ENCODE data around the gene GTSF1L. TPM values are rescaled to one million over a fixed set of nuclear protein-coding genes. Genes with fewer than 3 reads are reported as not detected.

Gene GTSF1L
- polyA plus RNA-seq, 1 donor from 2014 or later: 1.2 TPM

- H3K27ac Mint-ChIP-seq: peak overlapping the region in 2 of 3 donors; percentile 36 to 67
- H3K9me3 Mint-ChIP-seq: no peaks in the 10 kb centered on the region
- H3K4me1 Mint-ChIP-seq: peaks cover 22 to 28% (median 27%) of the 10 kb centered on the region in 3 donors
- peak overlapping the region in 1 of 4 donors; percentile 73 for H3K4me3 Mint-ChIP-seq
- H3K36me3 Mint-ChIP-seq: no peaks in the 10 kb centered on the region
- peaks cover 7% of the 10 kb centered on the region for H3K27me3 Mint-ChIP-seq
Measured at GRCh38 chr20:43752051-43752360, 25.2 kb upstream of the GTSF1L start.

GRCh38 chr20:43751167-43752050 lies 24.6 kb upstream of the GTSF1L start:
- H3K9me3 Mint-ChIP-seq: no peaks in the 10 kb centered on the region
- peaks cover 7% of the 10 kb centered on the region for H3K27me3 Mint-ChIP-seq
- H3K36me3 Mint-ChIP-seq: no peaks in the 10 kb centered on the region
- peaks cover 22 to 28% (median 28%) of the 10 kb centered on the region in 3 donors for H3K4me1 Mint-ChIP-seq
- peak overlapping the region in 1 of 3 donors; percentile 67 for H3K27ac Mint-ChIP-seq
- peak overlapping the region in 2 of 4 donors; percentile 31 to 73 for H3K4me3 Mint-ChIP-seq

- Mint-ChIP-seq H3K27ac (no peak overlapping the region), H3K4me1 (peaks cover 22 to 31% (median 28%) of the 10 kb centered on the region in 3 donors), H3K36me3 (peaks cover 3% of the 10 kb centered on the region), H3K27me3 (peaks cover 7% of the 10 kb centered on the region), H3K4me3 (peak overlapping the region in 1 of 4 donors; percentile 31), H3K9me3 (no peaks in the 10 kb centered on the region)
Measured at GRCh38 chr20:43750774-43751166, 24.0 kb upstream of the GTSF1L start.

GRCh38 chr20:43749734-43750294 lies 23.0 kb upstream of the GTSF1L start:
- peaks cover 22 to 35% (median 29%) of the 10 kb centered on the region in 3 donors for H3K4me1 Mint-ChIP-seq
- peak overlapping the region in 1 of 3 donors; percentile 53 for H3K27ac Mint-ChIP-seq
- H3K4me3 Mint-ChIP-seq: peak overlapping the region in 1 of 4 donors; percentile 79
- peaks cover 3% of the 10 kb centered on the region for H3K36me3 Mint-ChIP-seq
- peaks cover 7% of the 10 kb centered on the region for H3K27me3 Mint-ChIP-seq
- no peaks in the 10 kb centered on the region for H3K9me3 Mint-ChIP-seq

GRCh38 chr20:43748274-43748673 lies 21.5 kb upstream of the GTSF1L start:
- Mint-ChIP-seq H3K27ac (no peak overlapping the region), H3K27me3 (peaks cover 7% of the 10 kb centered on the region), H3K36me3 (peaks cover 3% of the 10 kb centered on the region), H3K4me3 (no peak overlapping the region), H3K9me3 (no peaks in the 10 kb centered on the region), H3K4me1 (peaks cover 22 to 34% (median 29%) of the 10 kb centered on the region in 3 donors)

GRCh38 chr20:43746344-43747137 lies 19.7 kb upstream of the GTSF1L start:
- Mint-ChIP-seq H3K27me3 (peaks cover 4% of the 10 kb centered on the region), H3K4me3 (no peak overlapping the region), H3K9me3 (no peaks in the 10 kb centered on the region), H3K4me1 (peaks cover 9 to 22% (median 16%) of the 10 kb centered on the region in 3 donors), H3K27ac (peak overlapping the region in 1 of 3 donors; percentile 17), H3K36me3 (peaks cover 3% of the 10 kb centered on the region)

GRCh38 chr20:43744966-43745730 lies 18.3 kb upstream of the GTSF1L start:
- Mint-ChIP-seq H3K27me3 (peaks cover 1% of the 10 kb centered on the region), H3K4me3 (peak overlapping the region in 1 of 4 donors; percentile 81), H3K27ac (no peak overlapping the region), H3K4me1 (peaks cover 0 to 13% (median 7%) of the 10 kb centered on the region in 3 donors), H3K36me3 (peaks cover 3% of the 10 kb centered on the region), H3K9me3 (no peaks in the 10 kb centered on the region)

- Mint-ChIP-seq H3K36me3 (peaks cover 3% of the 10 kb centered on the region), H3K4me3 (peak overlapping the region in 1 of 4 donors; percentile 45), H3K27me3 (no peaks in the 10 kb centered on the region), H3K27ac (no peak overlapping the region), H3K4me1 (peaks cover 0 to 9% (median 1%) of the 10 kb centered on the region in 3 donors), H3K9me3 (no peaks in the 10 kb centered on the region)
Measured at GRCh38 chr20:43744151-43744611, 17.4 kb upstream of the GTSF1L start.

GRCh38 chr20:43740642-43741041 lies 13.8 kb upstream of the GTSF1L start:
- no peaks in the 10 kb centered on the region for H3K9me3 Mint-ChIP-seq
- H3K4me3 Mint-ChIP-seq: no peak overlapping the region
- no peaks in the 10 kb centered on the region for H3K27me3 Mint-ChIP-seq
- H3K36me3 Mint-ChIP-seq: no peaks in the 10 kb centered on the region
- H3K27ac Mint-ChIP-seq: peak overlapping the region in 1 of 3 donors; percentile 76
- peaks cover 8 to 13% (median 11%) of the 10 kb centered on the region in 3 donors for H3K4me1 Mint-ChIP-seq

- H3K9me3 Mint-ChIP-seq: no peaks in the 10 kb centered on the region
- peaks cover 8 to 16% (median 14%) of the 10 kb centered on the region in 3 donors for H3K4me1 Mint-ChIP-seq
- H3K27me3 Mint-ChIP-seq: no peaks in the 10 kb centered on the region
- H3K27ac Mint-ChIP-seq: no peak overlapping the region
- no peaks in the 10 kb centered on the region for H3K36me3 Mint-ChIP-seq
- peak overlapping the region in 1 of 4 donors; percentile 47 for H3K4me3 Mint-ChIP-seq
Measured at GRCh38 chr20:43739148-43739749, 12.4 kb upstream of the GTSF1L start.

- Mint-ChIP-seq H3K9me3 (no peaks in the 10 kb centered on the region), H3K27me3 (no peaks in the 10 kb centered on the region), H3K27ac (no peak overlapping the region), H3K4me1 (peaks cover 19 to 29% (median 24%) of the 10 kb centered on the region in 3 donors), H3K36me3 (no peaks in the 10 kb centered on the region), H3K4me3 (no peak overlapping the region)
Measured at GRCh38 chr20:43737925-43738324, 11.1 kb upstream of the GTSF1L start.

- Mint-ChIP-seq H3K27ac (peak overlapping the region in 1 of 3 donors; percentile 64), H3K4me1 (peaks cover 26 to 40% (median 27%) of the 10 kb centered on the region in 3 donors), H3K27me3 (no peaks in the 10 kb centered on the region), H3K9me3 (no peaks in the 10 kb centered on the region), H3K4me3 (peak overlapping the region in 1 of 4 donors; percentile 13), H3K36me3 (no peaks in the 10 kb centered on the region)
Measured at GRCh38 chr20:43736588-43737158, 9.9 kb upstream of the GTSF1L start.

- peaks cover 39 to 54% (median 43%) of the 10 kb centered on the region in 3 donors for H3K4me1 Mint-ChIP-seq
- no peak overlapping the region for H3K27ac Mint-ChIP-seq
- H3K36me3 Mint-ChIP-seq: no peaks in the 10 kb centered on the region
- peak overlapping the region in 1 of 4 donors; percentile 32 for H3K4me3 Mint-ChIP-seq
- H3K9me3 Mint-ChIP-seq: peaks cover 0 to 4% (median 2%) of the 10 kb centered on the region in 3 donors
- H3K27me3 Mint-ChIP-seq: no peaks in the 10 kb centered on the region
Measured at GRCh38 chr20:43731927-43732326, 5.1 kb upstream of the GTSF1L start.

Data from IgD-negative memory B cell (primary cell).